AG10803 (cell line): ENCODE results near the gene TMEM129.

Experiments
- DNase-seq: peaks from one replicate; pipeline ENCODE4 v3.0.0; 2010; ENCODE audit warnings: low read depth
- H3K4me3 ChIP-seq: 2 replicates; pipeline ENCODE4 v1.5.1; 2011; ENCODE audit warnings: mild to moderate bottlenecking, low read length, control low read depth
- TF ChIP-seq, protein P1 (sequence below): conservative IDR thresholded peaks from 2 replicates; pipeline ENCODE4 v1.5.1; 2011; ENCODE audit warnings: mild to moderate bottlenecking, low read length, control low read depth, inconsistent platforms

The TMEM129 gene

DNA sequence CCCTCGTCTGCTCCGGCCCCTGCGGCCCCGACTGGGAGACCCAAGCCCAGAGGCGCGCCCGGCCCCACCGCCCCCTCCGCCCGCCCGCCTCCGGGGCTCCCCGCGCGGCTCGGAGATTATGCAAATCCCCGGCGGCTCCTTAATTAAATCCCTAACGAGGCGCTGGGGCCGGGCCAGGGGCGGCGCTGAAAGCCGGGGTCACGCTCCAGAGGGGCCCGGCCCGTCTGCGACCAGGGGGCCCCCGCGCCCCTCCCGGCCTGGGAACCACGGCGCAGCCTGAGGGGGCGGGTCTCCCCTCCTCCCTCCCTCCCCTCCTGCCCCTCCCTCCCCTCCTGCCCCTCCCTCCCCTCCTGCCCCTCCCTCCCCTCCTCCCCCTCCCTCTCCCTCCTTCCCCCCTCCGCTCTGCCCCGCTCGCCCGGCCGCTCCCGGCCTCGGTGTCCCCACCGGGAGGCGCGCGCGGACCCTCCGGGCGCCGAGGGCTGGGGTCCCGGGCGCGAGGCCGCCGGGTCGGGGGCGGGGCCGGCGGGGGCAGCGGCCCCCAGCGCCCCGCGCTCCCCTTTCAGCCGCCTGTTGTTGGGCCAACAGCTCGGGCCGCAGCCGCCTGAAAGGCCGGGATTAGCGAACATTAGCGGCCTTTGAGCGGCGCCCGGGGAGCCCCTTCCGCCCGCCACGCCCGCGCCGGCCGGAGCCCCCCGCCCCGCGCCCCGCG lies 46.1 kb upstream of the TMEM129 start:
- DNase-seq = peak; percentile 18

DNA sequence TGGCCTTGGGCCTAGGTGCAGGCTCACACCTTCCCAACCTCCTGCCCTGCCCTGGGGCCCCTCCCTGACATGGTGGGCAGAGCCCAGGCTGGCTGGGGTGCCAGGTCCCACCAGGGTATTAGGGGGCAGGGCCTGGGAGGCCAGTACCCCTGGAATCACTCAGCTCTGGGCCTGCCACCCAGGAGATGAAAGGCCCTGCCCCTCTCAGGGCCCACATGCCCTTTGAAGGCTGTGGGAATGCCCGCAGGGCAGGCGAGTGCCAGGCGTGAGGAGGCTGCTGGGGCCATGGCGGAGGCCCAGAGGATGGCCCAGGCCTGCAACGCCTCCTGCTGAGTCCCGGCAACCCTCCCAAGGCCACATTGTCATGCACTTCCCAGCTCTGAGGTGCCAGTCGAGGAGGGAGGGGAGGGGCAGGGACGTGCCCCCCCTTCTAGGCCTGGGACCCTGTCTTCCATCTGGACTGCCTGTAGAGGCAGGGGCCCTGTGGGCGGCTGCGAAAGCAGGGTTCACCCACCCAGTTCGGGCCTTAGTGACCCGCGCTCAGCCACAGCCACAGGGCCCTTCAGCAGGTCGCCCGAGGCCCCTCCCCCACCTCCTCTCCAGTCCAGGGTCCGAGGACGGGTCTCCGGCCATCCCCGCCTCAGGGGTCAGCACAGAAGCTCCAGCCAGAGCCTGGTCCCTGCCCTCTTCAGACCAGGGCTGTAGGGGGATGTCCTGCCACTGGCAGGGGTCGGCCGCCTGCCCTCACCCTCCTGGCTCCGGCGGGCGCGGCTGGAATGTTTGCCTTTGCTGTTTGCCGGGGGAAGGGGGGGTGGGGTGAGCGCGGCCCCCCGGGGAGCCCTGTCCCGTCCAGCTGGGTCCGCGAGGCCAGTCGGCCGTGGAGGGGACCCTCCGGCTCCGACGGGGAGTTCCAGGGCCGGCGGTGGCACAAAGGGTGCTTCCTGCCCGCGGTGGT lies 45.3 kb upstream of the TMEM129 start:
- TF ChIP-seq, protein P1, sequence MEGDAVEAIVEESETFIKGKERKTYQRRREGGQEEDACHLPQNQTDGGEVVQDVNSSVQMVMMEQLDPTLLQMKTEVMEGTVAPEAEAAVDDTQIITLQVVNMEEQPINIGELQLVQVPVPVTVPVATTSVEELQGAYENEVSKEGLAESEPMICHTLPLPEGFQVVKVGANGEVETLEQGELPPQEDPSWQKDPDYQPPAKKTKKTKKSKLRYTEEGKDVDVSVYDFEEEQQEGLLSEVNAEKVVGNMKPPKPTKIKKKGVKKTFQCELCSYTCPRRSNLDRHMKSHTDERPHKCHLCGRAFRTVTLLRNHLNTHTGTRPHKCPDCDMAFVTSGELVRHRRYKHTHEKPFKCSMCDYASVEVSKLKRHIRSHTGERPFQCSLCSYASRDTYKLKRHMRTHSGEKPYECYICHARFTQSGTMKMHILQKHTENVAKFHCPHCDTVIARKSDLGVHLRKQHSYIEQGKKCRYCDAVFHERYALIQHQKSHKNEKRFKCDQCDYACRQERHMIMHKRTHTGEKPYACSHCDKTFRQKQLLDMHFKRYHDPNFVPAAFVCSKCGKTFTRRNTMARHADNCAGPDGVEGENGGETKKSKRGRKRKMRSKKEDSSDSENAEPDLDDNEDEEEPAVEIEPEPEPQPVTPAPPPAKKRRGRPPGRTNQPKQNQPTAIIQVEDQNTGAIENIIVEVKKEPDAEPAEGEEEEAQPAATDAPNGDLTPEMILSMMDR = no peak
- DNase-seq = no peak
- no peak overlapping the region for H3K4me3 ChIP-seq

More for the DNA sequence above, 46.1 kb upstream of the TMEM129 start:
- TF ChIP-seq, protein P1 = no peak
- peak overlapping the region; percentile 41 for H3K4me3 ChIP-seq

DNA sequence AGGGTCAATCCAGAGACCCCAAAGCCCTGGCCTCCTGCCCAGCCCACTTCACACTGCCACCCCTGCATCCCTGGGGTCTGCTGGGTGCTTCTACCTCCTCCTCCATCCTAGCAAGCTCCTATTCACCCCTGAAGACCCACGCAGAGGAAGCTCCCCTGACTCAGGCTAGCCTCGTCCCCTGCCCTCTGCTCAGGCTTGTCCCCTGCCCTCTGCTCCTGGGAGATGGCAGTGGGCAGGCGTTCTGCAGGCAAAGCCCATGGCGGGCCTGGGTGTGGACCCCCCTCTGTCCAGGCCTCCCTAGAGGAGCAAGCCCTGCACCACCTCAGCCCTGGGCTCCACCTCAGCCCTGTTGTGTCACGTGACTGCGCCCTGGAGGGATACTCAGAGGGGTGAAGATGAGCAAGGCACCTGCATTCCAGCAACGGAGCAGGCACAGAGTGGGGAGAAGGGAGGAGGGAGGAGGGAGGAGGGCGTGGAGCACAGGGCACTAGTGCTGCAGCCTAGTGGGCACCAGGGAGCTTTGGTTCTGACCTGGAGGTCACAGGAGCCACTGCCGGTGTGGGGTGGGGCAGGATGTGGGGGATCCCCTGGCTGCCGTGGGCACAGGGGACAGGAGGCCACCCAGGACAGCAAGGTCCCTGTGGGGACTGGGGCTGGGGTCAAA lies 44.4 kb upstream of the TMEM129 start:
- H3K4me3 ChIP-seq = no peak overlapping the region
- DNase-seq = no peak
- TF ChIP-seq, protein P1 = no peak

DNA sequence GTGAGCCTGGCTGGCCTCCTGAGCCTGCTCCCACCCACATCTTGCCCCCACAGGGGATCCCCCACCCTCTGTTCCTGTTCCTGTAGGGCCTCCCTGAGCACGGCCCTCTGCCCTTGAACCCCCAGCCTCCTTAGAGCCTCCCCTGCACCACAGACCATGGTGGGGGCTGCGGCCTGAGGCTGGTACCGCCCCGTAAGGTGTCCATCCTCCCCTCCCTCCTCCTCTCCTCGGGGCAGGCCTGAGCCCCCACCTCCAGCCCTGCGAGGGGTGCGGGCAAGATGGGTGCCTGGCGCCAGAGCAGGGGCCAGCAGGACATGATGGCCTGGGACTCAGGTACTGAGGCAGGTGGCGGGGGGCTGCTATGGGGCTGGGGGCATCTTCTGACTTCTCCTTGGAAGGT lies 43.5 kb upstream of the TMEM129 start:
- DNase-seq = no peak
- H3K4me3 ChIP-seq = no peak overlapping the region
- TF ChIP-seq, protein P1 = no peak

DNA sequence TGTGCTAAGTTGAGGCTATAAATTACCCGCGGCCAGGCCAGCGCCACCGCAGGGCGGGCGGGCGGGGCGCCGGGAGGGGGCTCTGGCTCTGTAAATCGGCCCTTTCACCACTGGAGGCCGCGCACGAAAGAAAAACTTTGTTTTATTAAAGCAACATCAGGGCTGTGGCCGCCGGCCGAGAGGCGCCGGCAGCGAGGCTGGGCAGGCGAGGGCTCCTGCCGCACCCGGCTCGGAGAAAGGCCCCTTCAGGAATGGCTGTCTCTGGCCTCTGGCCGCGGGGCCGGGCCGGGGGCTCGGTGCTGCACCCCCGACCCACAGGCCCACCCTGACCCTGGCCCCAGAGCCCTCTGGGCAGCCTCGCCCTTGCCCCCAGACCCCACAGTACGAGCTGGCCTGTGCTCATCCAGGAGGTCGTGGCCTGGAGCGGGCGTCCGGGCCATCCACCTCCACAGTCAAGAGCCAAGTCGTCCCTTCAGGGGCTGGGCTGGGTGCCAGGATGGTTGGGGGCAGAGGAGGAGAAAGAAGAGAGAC lies 42.5 kb upstream of the TMEM129 start:
- TF ChIP-seq, protein P1 = peak; percentile 22; the same call in 1 of the 2 replicates
- peak overlapping the region; percentile 3; the same call in 1 of the 2 replicates for H3K4me3 ChIP-seq
- DNase-seq = peak; percentile 48

DNA sequence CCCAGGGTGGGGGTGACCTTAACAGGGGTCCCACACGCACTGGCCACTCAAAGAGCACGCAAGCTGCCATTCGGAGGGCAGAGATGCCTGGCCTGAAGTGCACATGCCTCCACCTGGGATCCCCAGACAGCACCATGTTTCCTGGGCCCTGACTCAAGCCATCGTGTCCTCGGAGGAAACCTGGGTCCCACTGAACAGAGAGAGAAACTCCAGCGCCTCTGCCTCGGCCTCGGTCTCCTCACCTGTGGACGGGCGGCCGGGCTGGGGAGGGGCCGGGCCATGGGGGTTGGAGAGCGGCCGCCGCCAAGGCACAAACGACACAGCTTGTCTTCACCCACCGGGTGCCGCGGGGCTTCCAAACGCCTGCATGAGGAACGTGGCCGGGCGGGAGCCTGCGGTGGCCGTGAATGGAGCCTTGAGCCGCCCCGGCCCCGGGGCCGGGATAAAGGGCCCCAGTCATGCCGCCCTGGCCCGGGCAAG lies 42.0 kb upstream of the TMEM129 start:
- DNase-seq = no peak
- no peak overlapping the region for H3K4me3 ChIP-seq
- TF ChIP-seq, protein P1 = no peak
